Measurements from ENCODE around the gene KRT15. TPM values are rescaled to one million over a fixed set of nuclear protein-coding genes. Genes with fewer than 3 reads are reported as not detected.

The KRT15 gene
- polyA plus RNA-seq, 1 donor (not counting 4 experiments of a cell fraction or from before 2014, with no cell fraction given): 729 TPM

DNA sequence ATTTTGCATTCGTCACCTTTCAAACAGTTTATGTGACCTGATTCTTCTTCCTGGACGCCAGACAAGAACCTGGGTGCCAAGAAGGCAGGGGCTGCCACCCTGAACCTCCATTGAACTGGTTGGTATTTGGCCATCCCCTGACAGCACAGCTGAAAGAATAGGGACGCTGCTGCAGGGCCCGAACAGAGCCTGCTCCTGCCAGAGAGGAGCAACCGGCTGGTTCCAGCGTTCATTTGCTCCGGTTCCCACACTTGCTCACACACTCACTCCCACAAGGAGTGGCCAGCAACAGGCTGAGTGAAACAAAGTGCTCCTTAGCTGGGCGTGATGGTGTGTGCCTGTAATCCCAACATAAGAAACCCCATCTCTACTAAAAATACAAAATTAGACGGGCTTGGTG, 38.2 kb upstream of the KRT15 start:
- no peak overlapping the region for H3K4me2 ChIP-seq (ENCODE audit: control insufficient read depth, extremely low read depth, insufficient read depth, low read depth, low read length)
- dilution Hi-C loops (cut with MboI; ENCODE audit: extremely low pct_ligation_motif_present, low sequenced_read_pairs): no loop called here
- no peaks in the 10 kb centered on the region for H3K36me3 ChIP-seq (ENCODE audit: control insufficient read depth in 2 of 2, extremely low read depth in 1 of 2, insufficient read depth in 2 of 2, low read length in 2 of 2)
- DNase-seq (ENCODE audit: low read depth, low spot score) (no peak), FAIRE-seq (no peak)
- H3K27me3 ChIP-seq (ENCODE audit: control insufficient read depth, extremely low read depth, insufficient read depth, low read length): no peaks in the 10 kb centered on the region
- no peak overlapping the region for H3K27ac ChIP-seq (ENCODE audit: control insufficient read depth, insufficient read depth, low read length)
- H2AFZ ChIP-seq (ENCODE audit: control insufficient read depth, low read length): no peak overlapping the region
- H3K9me1 ChIP-seq (ENCODE audit: control insufficient read depth, extremely low read depth, insufficient read depth, low read length): no peaks in the 10 kb centered on the region
- peaks cover 28% of the 10 kb centered on the region for H3K4me1 ChIP-seq (ENCODE audit: control insufficient read depth, extremely low read depth, insufficient read depth, low read length)
- no peaks in the 10 kb centered on the region for H3K9me3 ChIP-seq (ENCODE audit: control insufficient read depth, low read depth, low read length)
- H3K79me2 ChIP-seq (ENCODE audit: control insufficient read depth, insufficient read depth, low read length): no peaks in the 10 kb centered on the region
- TF ChIP-seq, protein P1, sequence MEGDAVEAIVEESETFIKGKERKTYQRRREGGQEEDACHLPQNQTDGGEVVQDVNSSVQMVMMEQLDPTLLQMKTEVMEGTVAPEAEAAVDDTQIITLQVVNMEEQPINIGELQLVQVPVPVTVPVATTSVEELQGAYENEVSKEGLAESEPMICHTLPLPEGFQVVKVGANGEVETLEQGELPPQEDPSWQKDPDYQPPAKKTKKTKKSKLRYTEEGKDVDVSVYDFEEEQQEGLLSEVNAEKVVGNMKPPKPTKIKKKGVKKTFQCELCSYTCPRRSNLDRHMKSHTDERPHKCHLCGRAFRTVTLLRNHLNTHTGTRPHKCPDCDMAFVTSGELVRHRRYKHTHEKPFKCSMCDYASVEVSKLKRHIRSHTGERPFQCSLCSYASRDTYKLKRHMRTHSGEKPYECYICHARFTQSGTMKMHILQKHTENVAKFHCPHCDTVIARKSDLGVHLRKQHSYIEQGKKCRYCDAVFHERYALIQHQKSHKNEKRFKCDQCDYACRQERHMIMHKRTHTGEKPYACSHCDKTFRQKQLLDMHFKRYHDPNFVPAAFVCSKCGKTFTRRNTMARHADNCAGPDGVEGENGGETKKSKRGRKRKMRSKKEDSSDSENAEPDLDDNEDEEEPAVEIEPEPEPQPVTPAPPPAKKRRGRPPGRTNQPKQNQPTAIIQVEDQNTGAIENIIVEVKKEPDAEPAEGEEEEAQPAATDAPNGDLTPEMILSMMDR (optimal IDR thresholded peaks at IDR 0.05 in 1 of 3, IDR thresholded peaks at IDR 0.05 in 1 of 3, conservative IDR thresholded peaks at IDR 0.05 in 1 of 3; ENCODE audit: extremely low read depth in 1 of 3, insufficient read depth in 2 of 3, low read length in 3 of 3): no peak
- TF ChIP-seq EZH2 (IDR thresholded peaks at IDR 0.05; ENCODE audit: low read length): no peak
- H3K9ac ChIP-seq (ENCODE audit: control insufficient read depth, extremely low read depth, insufficient read depth, low read length): no peak overlapping the region
- H3K4me3 ChIP-seq (ENCODE audit: control insufficient read depth in 2 of 3, extremely low read depth in 1 of 3, insufficient read depth in 2 of 3, low read depth in 1 of 3, low read length in 3 of 3): no peak overlapping the region
- H4K20me1 ChIP-seq (ENCODE audit: control insufficient read depth, extremely low read depth, insufficient read depth, low read length): no peaks in the 10 kb centered on the region

DNA sequence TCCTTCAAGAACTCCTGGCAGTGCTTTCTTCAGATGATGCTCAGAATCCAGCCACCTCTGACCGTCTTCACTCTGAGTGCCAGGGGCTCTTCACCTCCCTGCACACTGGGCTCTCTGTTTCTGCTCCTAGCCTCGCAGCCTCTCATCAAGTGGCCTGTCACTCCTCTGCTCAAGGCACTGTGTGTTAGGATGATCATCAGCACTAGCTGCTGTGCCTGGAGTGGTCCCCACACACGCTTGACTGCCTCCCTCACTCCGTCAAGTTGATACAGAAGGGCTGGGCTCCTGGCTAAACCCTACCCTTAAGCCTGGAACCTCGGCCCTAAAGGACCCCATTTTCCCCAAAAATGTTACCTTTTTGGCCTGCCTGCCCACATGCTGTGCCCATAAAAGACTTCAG, 37.6 kb upstream of the KRT15 start:
- no peaks in the 10 kb centered on the region for H3K9me3 ChIP-seq (ENCODE audit: control insufficient read depth, low read depth, low read length)
- H2AFZ ChIP-seq (ENCODE audit: control insufficient read depth, low read length): no peak overlapping the region
- FAIRE-seq (no peak), DNase-seq (ENCODE audit: low read depth, low spot score) (no peak)
- H3K27ac ChIP-seq (ENCODE audit: control insufficient read depth, insufficient read depth, low read length): no peak overlapping the region
- TF ChIP-seq EZH2 (IDR thresholded peaks at IDR 0.05; ENCODE audit: low read length): no peak
- TF ChIP-seq, protein P1 (optimal IDR thresholded peaks at IDR 0.05 in 1 of 3, IDR thresholded peaks at IDR 0.05 in 1 of 3, conservative IDR thresholded peaks at IDR 0.05 in 1 of 3; ENCODE audit: extremely low read depth in 1 of 3, insufficient read depth in 2 of 3, low read length in 3 of 3): no peak
- no peak overlapping the region for H3K4me2 ChIP-seq (ENCODE audit: control insufficient read depth, extremely low read depth, insufficient read depth, low read depth, low read length)
- no peaks in the 10 kb centered on the region for H3K79me2 ChIP-seq (ENCODE audit: control insufficient read depth, insufficient read depth, low read length)
- no peaks in the 10 kb centered on the region for H3K27me3 ChIP-seq (ENCODE audit: control insufficient read depth, extremely low read depth, insufficient read depth, low read length)
- H3K9me1 ChIP-seq (ENCODE audit: control insufficient read depth, extremely low read depth, insufficient read depth, low read length): no peaks in the 10 kb centered on the region
- H3K4me1 ChIP-seq (ENCODE audit: control insufficient read depth, extremely low read depth, insufficient read depth, low read length): peaks cover 28% of the 10 kb centered on the region
- dilution Hi-C loops (cut with MboI; ENCODE audit: extremely low pct_ligation_motif_present, low sequenced_read_pairs): no loop called here
- no peaks in the 10 kb centered on the region for H3K36me3 ChIP-seq (ENCODE audit: control insufficient read depth in 2 of 2, extremely low read depth in 1 of 2, insufficient read depth in 2 of 2, low read length in 2 of 2)
- no peaks in the 10 kb centered on the region for H4K20me1 ChIP-seq (ENCODE audit: control insufficient read depth, extremely low read depth, insufficient read depth, low read length)
- no peak overlapping the region for H3K9ac ChIP-seq (ENCODE audit: control insufficient read depth, extremely low read depth, insufficient read depth, low read length)
- H3K4me3 ChIP-seq (ENCODE audit: control insufficient read depth in 2 of 3, extremely low read depth in 1 of 3, insufficient read depth in 2 of 3, low read depth in 1 of 3, low read length in 3 of 3): no peak overlapping the region
